ENCODE results near the gene TMEM50B.
"Not testable (repeated sequence)": the region's sequence is repeated elsewhere in the genome, so short reads cannot be mapped to it uniquely, and the experiment has no call there.

The TMEM50B gene

GRCh38 chr21:33478182-33478581, 1.6 kb downstream of the TMEM50B start:
- Histone ChIP-seq H3K9me3 (ENCODE audit: control insufficient read depth, low read length) (no peaks in the 10 kb centered on the region), H3K4me1 (ENCODE audit: control insufficient read depth, insufficient read depth, low read length, poor library complexity, severe bottlenecking) (peaks cover 20% of the 10 kb centered on the region), H3K27ac (ENCODE audit: low read depth, low read length, severe bottlenecking) (no peak overlapping the region), H3K4me3 (ENCODE audit: extremely low read depth, insufficient read depth, low read length, poor library complexity, severe bottlenecking) (peak overlapping the region; percentile 87), H3K36me3 (ENCODE audit: control insufficient read depth, insufficient read depth, low read length) (peaks cover 8% of the 10 kb centered on the region)
- WGBS, 2 experiments (ENCODE audit: insufficient coverage in 2 of 2), result 75 to 87% methylated on average over 9 of the region's 9 CpGs

GRCh38 chr21:33477066-33477465, 2.7 kb downstream of the TMEM50B start:
- WGBS, 2 experiments (ENCODE audit: insufficient coverage in 2 of 2), result 84 to 95% methylated on average over 3 to 4 of the region's 7 CpGs
- Histone ChIP-seq H3K9me3 (ENCODE audit: control insufficient read depth, low read length) (no peaks in the 10 kb centered on the region), H3K36me3 (ENCODE audit: control insufficient read depth, insufficient read depth, low read length) (peaks cover 8% of the 10 kb centered on the region), H3K4me1 (ENCODE audit: control insufficient read depth, insufficient read depth, low read length, poor library complexity, severe bottlenecking) (peaks cover 18% of the 10 kb centered on the region), H3K27ac (ENCODE audit: low read depth, low read length, severe bottlenecking) (no peak overlapping the region), H3K4me3 (ENCODE audit: extremely low read depth, insufficient read depth, low read length, poor library complexity, severe bottlenecking) (no peak overlapping the region)

GRCh38 chr21:33473344-33473743, 6.4 kb downstream of the TMEM50B start:
- Histone ChIP-seq H3K27ac (ENCODE audit: low read depth, low read length, severe bottlenecking) (no peak overlapping the region), H3K36me3 (ENCODE audit: control insufficient read depth, insufficient read depth, low read length) (peaks cover 8% of the 10 kb centered on the region), H3K9me3 (ENCODE audit: control insufficient read depth, low read length) (no peaks in the 10 kb centered on the region), H3K4me3 (ENCODE audit: extremely low read depth, insufficient read depth, low read length, poor library complexity, severe bottlenecking) (no peak overlapping the region), H3K4me1 (ENCODE audit: control insufficient read depth, insufficient read depth, low read length, poor library complexity, severe bottlenecking) (peaks cover 2% of the 10 kb centered on the region)
- WGBS, 2 experiments (ENCODE audit: insufficient coverage in 2 of 2), result 80 to 93% methylated on average over 1 to 2 of the region's 3 CpGs

GRCh38 chr21:33470701-33471100, 9.1 kb downstream of the TMEM50B start:
- 100% methylated on average over 1 of the region's 2 CpGs; no CpG with 5 or more reads in 1 of the 2 experiments for WGBS, 2 experiments (ENCODE audit: insufficient coverage in 2 of 2)
- peaks cover 4% of the 10 kb centered on the region for H3K36me3 ChIP-seq (ENCODE audit: control insufficient read depth, insufficient read depth, low read length)
- no peaks in the 10 kb centered on the region for H3K4me1 ChIP-seq (ENCODE audit: control insufficient read depth, insufficient read depth, low read length, poor library complexity, severe bottlenecking)
- H3K27ac ChIP-seq (ENCODE audit: low read depth, low read length, severe bottlenecking), result no peak overlapping the region
- no peaks in the 10 kb centered on the region for H3K9me3 ChIP-seq (ENCODE audit: control insufficient read depth, low read length)
- H3K4me3 ChIP-seq (ENCODE audit: extremely low read depth, insufficient read depth, low read length, poor library complexity, severe bottlenecking), result no peak overlapping the region

GRCh38 chr21:33469183-33469582, 10.6 kb downstream of the TMEM50B start:
- not testable (repeated sequence) for H3K27ac ChIP-seq (ENCODE audit: low read depth, low read length, severe bottlenecking); H3K9me3 ChIP-seq (ENCODE audit: control insufficient read depth, low read length); H3K36me3 ChIP-seq (ENCODE audit: control insufficient read depth, insufficient read depth, low read length); H3K4me1 ChIP-seq (ENCODE audit: control insufficient read depth, insufficient read depth, low read length, poor library complexity, severe bottlenecking); H3K4me3 ChIP-seq (ENCODE audit: extremely low read depth, insufficient read depth, low read length, poor library complexity, severe bottlenecking)
- WGBS, 2 experiments (ENCODE audit: insufficient coverage in 2 of 2), result 94 to 95% methylated on average over 4 of the region's 4 CpGs

- Histone ChIP-seq H3K4me1 (ENCODE audit: control insufficient read depth, insufficient read depth, low read length, poor library complexity, severe bottlenecking) (no peaks in the 10 kb centered on the region), H3K4me3 (ENCODE audit: extremely low read depth, insufficient read depth, low read length, poor library complexity, severe bottlenecking) (no peak overlapping the region), H3K36me3 (ENCODE audit: control insufficient read depth, insufficient read depth, low read length) (peaks cover 15% of the 10 kb centered on the region), H3K27ac (ENCODE audit: low read depth, low read length, severe bottlenecking) (no peak overlapping the region), H3K9me3 (ENCODE audit: control insufficient read depth, low read length) (no peaks in the 10 kb centered on the region)
- 80 to 89% methylated on average over 2 to 3 of the region's 5 CpGs for WGBS, 2 experiments (ENCODE audit: insufficient coverage in 2 of 2)
Observed at GRCh38 chr21:33461538-33462250, 18.1 kb downstream of the TMEM50B start.

GRCh38 chr21:33458861-33459260, 20.9 kb downstream of the TMEM50B start:
- no peak overlapping the region for H3K4me3 ChIP-seq (ENCODE audit: extremely low read depth, insufficient read depth, low read length, poor library complexity, severe bottlenecking)
- no peak overlapping the region for H3K27ac ChIP-seq (ENCODE audit: low read depth, low read length, severe bottlenecking)
- H3K9me3 ChIP-seq (ENCODE audit: control insufficient read depth, low read length), result no peaks in the 10 kb centered on the region
- H3K4me1 ChIP-seq (ENCODE audit: control insufficient read depth, insufficient read depth, low read length, poor library complexity, severe bottlenecking), result no peaks in the 10 kb centered on the region
- 92 to 100% methylated on average over 3 of the region's 3 CpGs for WGBS, 2 experiments (ENCODE audit: insufficient coverage in 2 of 2)
- peaks cover 27% of the 10 kb centered on the region for H3K36me3 ChIP-seq (ENCODE audit: control insufficient read depth, insufficient read depth, low read length)

- Histone ChIP-seq H3K4me3 (ENCODE audit: extremely low read depth, insufficient read depth, low read length, poor library complexity, severe bottlenecking) (no peak overlapping the region), H3K27ac (ENCODE audit: low read depth, low read length, severe bottlenecking) (no peak overlapping the region), H3K9me3 (ENCODE audit: control insufficient read depth, low read length) (no peaks in the 10 kb centered on the region), H3K4me1 (ENCODE audit: control insufficient read depth, insufficient read depth, low read length, poor library complexity, severe bottlenecking) (no peaks in the 10 kb centered on the region), H3K36me3 (ENCODE audit: control insufficient read depth, insufficient read depth, low read length) (peaks cover 22% of the 10 kb centered on the region)
- 83% methylated on average over 1 of the region's 6 CpGs; no CpG with 5 or more reads in 1 of the 2 experiments for WGBS, 2 experiments (ENCODE audit: insufficient coverage in 2 of 2)
Observed at GRCh38 chr21:33455686-33456446, 23.9 kb downstream of the TMEM50B start.

- Histone ChIP-seq H3K4me1 (ENCODE audit: control insufficient read depth, insufficient read depth, low read length, poor library complexity, severe bottlenecking) (no peaks in the 10 kb centered on the region), H3K9me3 (ENCODE audit: control insufficient read depth, low read length) (no peaks in the 10 kb centered on the region)
- 92 to 98% methylated on average over 3 of the region's 3 CpGs for WGBS, 2 experiments (ENCODE audit: insufficient coverage in 2 of 2)
Observed at GRCh38 chr21:33452362-33452761, 27.4 kb downstream of the TMEM50B start.

GRCh38 chr21:33451634-33452071, 28.1 kb downstream of the TMEM50B start:
- Histone ChIP-seq H3K27ac (ENCODE audit: low read depth, low read length, severe bottlenecking) (no peak overlapping the region), H3K36me3 (ENCODE audit: control insufficient read depth, insufficient read depth, low read length) (peaks cover 23% of the 10 kb centered on the region), H3K9me3 (ENCODE audit: control insufficient read depth, low read length) (no peaks in the 10 kb centered on the region), H3K4me1 (ENCODE audit: control insufficient read depth, insufficient read depth, low read length, poor library complexity, severe bottlenecking) (no peaks in the 10 kb centered on the region), H3K4me3 (ENCODE audit: extremely low read depth, insufficient read depth, low read length, poor library complexity, severe bottlenecking) (no peak overlapping the region)
- 93 to 100% methylated on average over 1 of the region's 1 CpG for WGBS, 2 experiments (ENCODE audit: insufficient coverage in 2 of 2)

More at GRCh38 chr21:33452362-33452761, 27.4 kb downstream of the TMEM50B start:
- H3K36me3 ChIP-seq (ENCODE audit: control insufficient read depth, insufficient read depth, low read length), result peaks cover 22% of the 10 kb centered on the region
- H3K4me3 ChIP-seq (ENCODE audit: extremely low read depth, insufficient read depth, low read length, poor library complexity, severe bottlenecking), result no peak overlapping the region
- no peak overlapping the region for H3K27ac ChIP-seq (ENCODE audit: low read depth, low read length, severe bottlenecking)

GRCh38 chr21:33449616-33450015, 30.2 kb downstream of the TMEM50B start:
- no peaks in the 10 kb centered on the region for H3K4me1 ChIP-seq (ENCODE audit: control insufficient read depth, insufficient read depth, low read length, poor library complexity, severe bottlenecking)
- 100% methylated on average over 2 of the region's 4 CpGs; no CpG with 5 or more reads in 1 of the 2 experiments for WGBS, 2 experiments (ENCODE audit: insufficient coverage in 2 of 2)
- H3K9me3 ChIP-seq (ENCODE audit: control insufficient read depth, low read length), result no peaks in the 10 kb centered on the region
- no peak overlapping the region for H3K27ac ChIP-seq (ENCODE audit: low read depth, low read length, severe bottlenecking)
- no peak overlapping the region for H3K4me3 ChIP-seq (ENCODE audit: extremely low read depth, insufficient read depth, low read length, poor library complexity, severe bottlenecking)
- peaks cover 10% of the 10 kb centered on the region for H3K36me3 ChIP-seq (ENCODE audit: control insufficient read depth, insufficient read depth, low read length)
